Measurements from ENCODE around the gene PLCH2.

PLCH2 gene

DNA sequence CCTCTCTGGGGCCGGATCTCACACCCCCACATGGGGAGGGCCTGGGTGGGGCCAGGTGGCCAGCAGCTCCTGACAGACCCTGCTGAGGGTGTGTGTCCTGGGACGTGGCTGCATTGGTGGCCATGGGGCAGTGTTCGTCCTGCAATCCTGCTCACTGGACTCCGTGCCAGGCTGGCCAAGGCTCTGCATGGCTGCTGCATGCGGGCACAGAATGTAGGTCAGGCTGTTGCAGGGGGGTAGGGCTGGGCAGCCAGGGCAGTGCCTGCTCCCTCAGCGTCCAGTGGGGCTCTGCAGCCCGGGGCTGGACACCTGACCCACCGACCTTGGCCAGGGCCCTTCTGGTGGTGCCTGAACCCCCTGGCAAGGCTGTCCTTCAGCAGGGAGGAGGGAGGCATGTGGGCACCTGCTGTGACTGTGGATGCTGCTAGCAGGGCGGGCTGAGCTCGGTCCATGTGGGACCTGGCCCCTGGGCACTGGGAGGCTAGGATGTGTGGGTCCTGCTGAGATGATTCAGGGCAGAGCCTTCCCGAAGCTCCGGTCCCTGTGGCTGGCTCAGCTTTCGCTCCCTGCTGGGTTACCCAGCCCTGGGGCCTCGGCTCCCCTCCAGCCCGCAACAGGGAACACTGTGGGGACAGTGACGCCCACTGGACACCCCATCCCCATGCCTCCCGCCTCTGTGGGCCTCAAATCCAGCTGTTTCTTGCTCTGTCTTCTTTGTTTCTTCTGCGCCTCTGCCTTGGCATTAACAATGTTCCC lies 14.9 kb upstream of the PLCH2 start:
- no peak for DNase-seq

DNA sequence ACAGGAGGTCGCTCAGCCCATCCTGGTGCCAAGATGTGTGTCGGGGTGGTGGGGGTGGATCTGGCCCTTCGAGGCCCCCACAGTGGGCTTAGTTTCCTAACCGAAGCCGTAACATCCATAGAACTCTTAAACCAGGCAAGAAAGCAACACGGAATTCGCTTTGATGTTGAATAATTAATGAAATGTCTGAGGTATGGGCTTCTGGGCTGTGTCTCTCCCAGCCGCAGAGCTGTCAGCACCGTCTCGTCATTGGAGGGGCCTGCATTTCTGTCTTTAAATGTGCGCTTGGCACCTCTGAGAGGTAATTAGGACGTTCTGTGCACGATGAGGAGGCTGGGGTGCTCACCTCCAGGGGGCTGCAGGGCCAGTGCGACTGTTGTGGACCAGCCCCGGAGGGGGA lies 13.3 kb upstream of the PLCH2 start:
- no peak for DNase-seq

DNA sequence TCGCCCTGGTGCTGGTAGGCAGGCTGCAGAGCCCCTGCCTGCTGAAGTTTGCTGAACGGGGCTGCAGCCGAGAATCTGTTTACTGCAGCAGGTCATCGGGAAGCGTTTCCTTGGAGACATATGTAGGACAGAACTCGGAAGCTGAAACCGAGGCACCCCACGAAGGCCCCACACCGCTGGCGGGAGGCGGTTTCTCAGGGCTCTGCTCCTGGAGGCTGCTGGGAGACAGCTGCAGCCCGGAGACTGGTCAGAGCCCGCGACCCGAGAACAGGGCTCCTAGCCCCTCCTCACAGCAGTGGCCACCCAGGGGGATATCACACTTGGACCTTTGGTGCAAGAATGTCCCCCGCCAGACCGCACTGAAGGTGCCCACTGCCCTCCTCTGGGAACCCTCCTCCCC lies 12.7 kb upstream of the PLCH2 start:
- no peak for DNase-seq

DNA sequence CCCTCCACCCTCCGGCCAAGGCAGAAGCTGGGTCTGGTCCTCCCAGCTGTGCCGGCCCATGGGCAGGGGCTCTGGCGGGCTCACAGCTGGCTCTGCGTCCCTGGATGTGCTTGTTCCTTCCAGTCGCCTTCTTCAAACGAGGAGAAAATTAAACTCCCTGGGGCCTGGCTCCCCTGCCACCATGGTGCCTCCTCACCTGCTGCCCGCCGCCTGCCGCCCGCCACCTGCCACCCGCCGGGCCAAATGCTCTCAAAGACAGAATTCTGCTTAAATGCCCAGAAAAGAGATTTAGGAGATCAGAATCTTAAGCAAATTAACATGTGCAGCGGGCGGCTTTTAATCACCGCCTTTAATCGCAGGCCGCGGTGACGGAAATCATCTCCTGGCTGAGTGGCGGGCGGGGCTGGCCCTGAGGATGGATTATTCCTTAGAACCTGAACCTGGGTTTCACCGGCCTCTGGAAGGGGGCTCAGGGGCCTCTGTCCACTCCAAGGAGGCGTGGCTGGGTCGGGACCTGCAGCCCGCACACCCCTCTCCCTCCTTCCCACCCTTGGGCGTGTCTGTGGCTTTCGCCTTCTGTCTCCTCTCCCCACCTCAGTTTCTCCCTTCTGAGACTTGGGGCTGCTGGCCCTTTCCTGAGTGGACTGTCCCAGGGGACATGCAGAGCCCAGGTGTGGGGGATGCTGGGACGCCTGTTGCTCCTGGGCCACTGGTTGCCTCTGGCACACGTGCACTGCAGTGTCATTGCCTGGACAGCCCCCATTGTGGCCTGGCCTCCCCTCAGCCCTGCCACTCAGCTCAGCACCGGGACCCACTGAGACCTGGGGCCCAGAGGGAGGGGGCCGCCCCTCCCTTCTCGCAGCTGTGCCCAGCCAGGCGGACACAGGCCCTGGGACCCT lies 10.5 kb upstream of the PLCH2 start:
- no peak for DNase-seq

DNA sequence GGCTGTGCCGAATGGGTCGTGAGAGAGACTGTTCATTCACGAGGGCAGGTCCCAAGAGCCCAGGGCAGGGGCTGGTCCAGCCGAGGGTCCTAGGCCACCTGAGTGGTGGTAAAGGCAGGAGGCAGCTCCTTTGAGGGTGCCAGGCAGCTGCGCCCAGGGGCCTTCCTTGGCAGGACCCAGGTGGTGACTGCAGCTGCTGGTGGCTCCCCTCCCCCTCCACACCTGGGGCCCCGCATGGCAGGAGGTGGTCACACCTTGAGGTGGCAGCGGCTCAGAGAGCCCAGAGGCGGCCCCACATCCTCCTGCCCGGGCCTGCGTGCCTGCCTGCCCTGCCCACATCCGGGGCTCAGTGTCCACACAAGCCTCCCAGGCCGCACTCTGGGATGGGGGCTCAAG lies 9.8 kb upstream of the PLCH2 start:
- DNase-seq, result no peak

DNA sequence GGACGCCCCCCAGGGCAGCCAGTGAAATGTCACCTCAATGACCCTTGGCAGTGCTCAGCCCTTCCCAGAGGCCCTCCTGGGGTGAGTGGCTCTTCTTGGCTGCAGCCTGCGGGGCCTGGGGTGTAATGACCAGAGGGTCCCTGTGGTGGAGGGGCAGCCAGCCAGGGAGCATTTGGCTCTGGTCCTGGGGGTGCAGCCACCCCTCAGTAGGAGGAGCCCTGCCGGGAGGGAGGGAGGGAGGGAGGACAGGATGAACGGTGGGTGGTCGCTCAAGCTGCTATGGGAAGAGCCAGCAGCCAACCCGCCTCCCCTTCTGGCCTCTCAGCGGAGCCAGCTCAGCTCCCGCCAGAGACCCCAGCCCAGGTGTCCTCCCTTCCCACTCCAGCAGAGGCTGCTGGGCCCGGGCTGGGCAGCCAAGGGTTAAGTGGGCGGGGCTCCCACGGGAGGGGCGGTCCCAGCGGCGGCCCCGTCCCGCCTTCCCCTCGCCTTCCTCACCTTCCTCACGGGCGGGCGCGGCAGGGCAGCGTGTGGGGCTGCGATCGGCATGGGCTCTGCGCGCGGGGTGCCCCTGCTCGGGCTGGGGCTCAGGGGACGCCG lies 9.0 kb upstream of the PLCH2 start:
- DNase-seq, result no peak

DNA sequence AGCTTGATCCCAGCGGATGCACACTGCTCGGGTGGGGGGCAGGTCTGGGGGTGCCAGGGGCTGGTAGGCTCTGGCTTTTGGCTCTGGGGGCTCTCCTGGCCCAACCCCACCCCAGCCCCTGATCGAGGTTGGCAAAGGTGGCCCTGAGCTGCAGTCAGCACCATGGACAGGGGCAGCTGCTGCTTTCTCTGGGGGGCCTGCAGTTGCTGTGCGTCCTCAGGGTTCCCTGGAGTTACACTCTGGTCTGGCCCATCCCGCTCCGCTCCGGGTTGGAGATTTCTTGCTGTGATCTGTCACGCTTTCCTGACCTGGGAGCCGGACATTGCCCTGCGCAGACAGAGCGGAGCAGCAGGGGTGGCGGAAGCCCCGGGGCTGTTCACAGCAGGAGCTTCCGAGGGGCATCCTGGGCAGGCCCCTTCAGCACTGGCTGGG lies 8.0 kb upstream of the PLCH2 start:
- no peak for DNase-seq

DNA sequence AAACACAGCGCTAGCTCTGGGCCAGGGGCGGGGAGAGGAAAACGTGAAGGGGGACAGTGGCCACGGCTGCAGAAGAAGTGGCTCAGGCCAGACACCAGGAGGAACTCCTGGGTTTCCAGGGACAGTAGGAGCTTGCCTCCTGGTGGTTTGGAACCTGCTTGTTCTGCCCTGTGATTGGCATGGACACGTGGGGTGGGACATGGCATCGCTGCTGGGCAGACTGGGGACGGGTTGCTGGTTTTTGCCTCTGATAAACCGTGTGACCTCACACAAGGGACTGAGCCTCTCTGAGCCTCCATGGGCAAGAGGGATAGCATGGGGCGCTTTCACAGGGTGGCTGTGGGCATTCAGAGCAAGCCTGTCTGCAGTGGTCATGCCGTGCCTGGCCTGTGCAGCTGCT lies 7.5 kb upstream of the PLCH2 start:
- DNase-seq, result no peak

DNA sequence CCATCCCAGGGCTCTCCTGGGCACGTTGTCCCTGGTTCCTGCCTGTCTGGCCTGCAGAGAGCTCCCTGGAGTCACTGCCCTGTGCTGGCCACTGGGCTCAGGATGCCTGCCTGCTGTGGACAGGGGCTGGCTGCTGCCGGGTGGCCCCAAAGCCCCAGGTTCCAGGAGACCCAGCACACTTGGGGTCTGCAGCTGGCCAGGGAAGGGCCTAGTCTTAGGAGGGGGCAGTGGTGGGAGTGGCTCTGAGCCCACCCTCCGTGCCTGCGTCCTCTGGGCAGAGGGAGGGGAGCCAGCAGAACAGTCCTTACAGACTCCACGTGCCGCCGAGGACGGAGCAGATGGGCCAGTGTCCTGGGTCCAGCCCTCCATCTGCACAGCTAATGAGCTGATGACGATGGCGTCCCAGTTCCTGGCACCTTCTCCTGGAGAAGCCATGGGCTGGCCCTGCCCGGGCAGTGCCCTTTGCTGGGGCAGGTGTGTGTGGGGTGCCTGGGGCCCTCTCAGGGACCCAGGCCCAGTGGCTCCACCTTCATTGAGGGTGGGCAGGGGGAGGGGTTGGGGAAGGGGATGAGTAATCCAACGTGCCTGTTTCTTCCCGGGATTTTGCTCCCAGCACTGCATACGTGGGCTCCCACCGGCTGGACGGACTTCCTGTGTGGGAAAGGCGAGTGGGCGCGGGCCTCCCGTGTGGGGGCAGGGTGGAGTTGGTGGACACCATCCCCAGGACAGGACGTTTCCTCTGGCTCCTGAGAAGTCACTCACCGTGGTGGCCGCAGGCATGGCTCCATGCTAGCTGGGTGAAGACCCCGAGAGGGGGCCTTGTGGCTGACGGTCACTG lies 6.8 kb upstream of the PLCH2 start:
- no peak for DNase-seq

DNA sequence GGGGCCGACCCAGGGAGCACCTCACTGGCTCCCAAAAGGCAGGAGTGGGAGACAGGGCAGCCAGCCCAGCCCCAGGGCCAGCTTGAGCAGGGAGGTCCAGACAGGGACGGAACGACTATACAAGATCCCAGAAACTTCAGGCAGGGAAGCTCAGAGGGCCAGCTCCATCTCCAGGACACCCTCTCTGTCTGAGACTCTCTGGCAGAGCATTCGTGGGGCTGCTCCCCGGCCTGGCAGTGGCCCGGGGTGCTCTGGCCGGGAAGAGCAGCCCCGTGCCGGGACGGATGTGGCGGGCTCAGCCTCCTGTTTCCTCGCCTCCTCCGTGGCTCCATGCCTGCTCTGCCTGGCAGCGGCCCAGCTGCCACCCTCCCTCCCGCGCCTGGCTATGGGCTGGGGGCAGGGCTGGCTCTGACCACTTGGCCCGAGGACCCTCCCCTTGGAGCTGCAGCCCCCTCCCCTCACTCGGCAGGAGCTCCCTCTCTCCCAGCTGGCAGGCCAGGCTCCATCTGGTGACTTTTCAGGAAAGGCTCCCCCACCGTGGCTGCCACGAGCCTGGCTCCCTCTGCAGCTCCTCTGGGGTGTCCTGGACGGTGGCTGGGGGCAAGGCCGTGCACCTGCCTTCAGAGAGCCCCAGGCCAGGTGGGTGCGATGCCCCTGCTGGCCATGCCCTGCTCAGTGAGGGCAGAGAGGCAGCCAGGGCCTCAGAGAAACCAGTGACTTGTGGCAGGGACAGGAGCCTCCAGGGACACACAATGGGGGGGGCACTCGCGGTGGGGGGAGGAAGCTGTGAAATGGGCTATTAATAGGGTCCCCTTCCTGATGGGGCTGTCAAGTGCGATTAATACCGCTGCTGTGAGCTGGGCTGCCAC lies 5.6 kb upstream of the PLCH2 start:
- peak; percentile 57 for DNase-seq

DNA sequence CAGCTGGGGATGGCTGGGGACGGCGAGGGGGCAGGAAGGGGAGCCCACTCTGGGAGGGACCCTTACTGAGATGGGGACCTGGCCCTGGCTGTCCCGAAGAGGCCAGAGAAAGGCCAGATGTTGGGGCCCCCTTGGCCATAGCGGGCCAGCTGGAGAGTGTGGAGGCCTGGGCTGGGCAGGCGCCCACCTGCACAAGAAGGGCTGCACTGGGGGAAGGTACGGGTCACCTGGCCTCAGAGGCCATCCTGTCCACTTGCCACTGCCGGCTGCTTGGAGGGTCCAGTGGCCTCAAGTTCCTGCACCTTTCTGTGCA lies 5.0 kb upstream of the PLCH2 start:
- DNase-seq, result no peak

DNA sequence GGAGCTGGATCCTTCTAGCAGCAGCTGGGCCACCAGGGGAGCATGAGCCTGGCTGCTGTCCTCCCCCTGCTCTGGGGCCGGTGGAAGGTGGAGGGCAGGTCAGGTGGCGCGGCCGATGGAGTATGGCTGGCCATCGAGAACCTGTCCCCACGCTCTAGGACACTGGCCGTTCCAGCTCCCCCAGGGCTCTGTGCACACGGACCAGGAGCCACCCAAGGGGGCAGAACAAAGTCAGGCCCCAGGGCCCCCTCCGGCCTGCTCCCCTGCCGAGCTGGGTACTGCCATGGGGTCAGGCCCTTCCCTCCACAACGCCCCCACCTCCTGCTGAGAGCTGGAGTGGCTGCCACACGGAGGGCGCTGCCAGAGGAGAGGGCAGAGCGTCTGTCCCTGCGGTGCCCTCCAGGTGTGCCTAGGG lies 4.5 kb upstream of the PLCH2 start:
- no peak for DNase-seq

DNA sequence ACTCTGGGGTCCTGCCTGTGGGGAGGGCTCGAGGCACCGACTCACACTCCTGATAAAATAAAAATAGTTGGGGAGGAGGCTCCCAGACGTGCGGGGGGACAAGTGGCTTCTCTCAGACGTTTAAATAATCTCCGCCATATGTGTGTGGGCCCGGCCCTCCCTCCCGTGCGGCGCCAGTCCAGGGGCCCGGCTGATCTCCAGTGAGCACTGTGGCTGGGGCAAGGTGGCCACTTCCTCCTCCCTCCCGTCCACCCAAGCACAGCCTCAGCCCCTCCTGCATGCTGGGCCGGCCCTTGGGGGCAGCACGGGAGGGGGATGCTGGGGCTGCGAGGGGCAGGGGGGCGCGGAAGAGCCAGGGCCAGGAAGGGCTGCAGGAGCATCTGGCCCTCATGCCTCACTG lies 4.0 kb upstream of the PLCH2 start:
- DNase-seq, result no peak

DNA sequence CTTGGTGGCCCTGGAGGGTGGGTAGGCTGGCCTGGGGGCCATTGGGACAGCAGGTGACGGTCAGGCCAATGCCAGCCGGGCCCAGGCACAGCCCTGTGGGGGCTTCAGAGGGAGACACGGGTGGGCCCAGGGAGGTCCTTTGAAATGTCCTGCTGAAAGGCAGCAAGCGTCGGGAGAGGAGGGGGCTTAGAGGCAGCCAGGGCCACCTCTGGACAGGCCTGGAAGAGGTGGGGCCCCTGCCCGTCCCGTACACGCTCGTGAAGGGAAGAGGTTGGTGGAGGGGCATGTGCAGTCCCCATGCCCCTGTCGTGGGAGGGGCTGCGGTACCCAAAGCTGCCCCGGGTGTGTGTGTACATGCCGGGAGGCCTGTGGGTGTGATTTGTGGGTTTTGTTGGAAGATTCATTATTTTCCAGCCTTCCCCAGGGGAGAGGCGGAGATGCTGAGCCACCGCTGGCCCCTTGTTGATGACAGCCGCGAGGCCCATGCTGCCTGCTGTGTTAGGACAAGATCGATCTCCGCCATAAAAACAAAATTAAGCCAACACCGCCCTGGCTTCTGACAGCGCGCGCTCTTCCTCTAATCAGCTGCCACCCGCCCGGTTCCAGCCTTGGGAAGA lies 3.4 kb upstream of the PLCH2 start:
- no peak for DNase-seq

DNA sequence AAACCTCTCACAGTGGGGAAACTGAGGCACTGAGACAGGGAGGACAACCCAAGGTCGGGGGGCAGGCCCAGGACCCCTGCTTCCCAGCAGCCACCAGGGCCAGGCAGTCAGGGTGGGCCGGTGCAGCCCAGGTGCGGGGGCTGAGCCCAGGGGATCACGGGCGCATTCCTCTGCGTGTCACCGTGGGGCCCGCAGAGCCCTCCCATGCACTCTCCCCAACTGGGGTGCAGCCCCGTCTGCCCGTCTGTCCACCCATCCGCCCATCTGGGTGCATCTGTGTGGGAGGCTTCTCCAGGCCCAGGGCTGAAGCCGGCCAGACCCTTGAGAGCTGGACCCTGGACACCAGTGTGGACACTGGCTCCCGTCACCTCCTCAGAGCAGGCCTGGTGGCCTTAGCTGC lies 2.9 kb upstream of the PLCH2 start:
- DNase-seq, result no peak

DNA sequence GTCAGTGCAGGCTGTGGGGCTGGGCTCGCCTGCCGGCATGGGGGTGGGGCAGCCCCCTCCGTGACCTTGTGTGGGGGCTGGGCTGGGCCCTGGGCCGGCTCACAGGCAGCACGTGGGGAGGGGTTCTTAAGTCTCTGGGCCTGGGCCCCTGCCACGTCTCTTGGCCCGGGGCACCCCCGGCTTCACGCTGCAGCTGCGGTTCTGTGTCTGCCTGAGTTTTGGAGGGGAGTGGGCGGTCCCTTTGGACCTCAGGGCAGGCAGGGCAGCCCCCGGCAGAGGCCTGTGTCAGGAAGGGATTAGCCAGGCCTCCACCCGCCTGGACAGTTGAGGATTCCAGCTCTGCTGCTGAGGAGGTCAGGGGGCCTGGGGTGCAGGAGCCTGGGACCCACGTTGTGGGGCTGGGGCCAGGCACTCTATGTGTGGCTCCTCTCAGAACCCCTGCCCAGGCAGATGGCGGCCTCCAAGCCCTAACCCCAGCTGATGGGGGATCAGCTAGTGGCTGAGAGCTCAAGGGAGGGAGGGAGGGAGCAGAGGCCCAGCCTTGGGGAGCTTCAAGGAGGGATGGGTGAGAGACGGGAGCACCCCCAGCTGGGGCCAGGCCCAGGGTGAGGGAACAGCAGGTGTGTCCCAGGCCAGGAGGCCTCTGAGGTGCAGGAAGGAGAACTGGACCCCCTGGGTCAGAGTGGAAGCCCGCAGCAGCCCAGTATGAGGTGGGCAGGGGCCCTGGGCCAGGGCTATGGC lies 1.8 kb upstream of the PLCH2 start:
- DNase-seq, result no peak

DNA sequence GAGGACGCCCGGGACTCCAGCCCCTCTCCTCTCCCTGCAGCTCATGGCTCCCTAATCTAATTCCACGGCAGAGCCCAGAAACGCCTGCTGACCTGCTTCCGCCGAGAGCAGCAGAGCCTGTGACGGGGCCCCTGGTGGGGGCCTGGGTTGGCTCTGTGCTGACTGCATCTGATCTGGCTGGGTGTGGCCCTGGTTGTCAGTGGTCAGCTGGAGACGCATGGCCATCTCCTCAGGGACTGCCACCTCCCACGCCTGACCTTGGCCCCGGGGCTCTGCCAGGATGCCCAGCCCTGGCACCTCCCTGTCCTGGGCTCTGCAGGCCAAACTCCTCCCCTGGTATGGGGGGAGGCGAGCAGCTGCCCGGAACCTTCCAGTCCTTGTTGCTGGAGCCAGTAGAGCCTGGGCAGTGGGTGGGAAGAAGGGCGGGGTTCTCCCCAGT lies 1.1 kb upstream of the PLCH2 start:
- no peak for DNase-seq

DNA sequence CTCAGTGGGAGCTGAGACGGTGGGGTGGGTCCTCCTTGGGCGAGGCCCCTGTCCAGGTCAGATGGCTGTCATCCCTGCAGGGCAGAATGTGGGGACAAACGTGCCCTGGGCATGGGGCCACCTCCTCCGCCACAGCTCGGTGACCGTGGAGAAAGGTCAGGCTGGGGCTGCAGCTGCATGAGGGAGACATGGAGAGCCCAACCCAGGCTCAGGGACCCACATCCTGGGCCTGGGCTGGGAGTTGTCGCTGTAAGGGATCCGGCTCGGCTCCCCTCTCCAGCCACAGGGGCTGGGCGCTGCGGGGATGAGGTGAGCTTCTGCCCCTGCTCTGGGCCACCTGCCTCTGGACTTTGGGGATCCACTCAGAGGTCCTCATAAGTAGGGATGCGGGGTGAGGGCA lies 518 bp upstream of the PLCH2 start:
- no peak for DNase-seq

DNA sequence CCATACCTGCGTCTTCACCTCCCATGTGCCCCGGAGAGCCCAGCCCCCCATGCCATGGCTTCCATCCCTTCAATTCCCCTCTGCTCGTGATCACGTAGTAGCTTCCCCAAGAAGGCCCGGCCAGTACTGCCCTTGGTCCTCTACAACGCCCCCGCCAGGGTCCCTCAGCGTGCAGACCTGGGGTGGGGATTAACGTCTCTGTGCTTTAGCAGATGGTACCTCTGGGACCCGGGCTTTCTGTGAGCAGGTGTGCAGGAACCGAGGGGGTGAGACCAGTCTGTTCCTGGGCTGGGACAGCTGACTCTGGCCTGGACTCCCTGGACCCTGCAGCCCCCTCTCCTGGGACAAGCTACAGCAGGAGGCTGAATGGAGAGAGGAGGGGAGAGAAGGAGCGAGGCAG lies 1.2 kb downstream of the PLCH2 start:
- no peak for DNase-seq

DNA sequence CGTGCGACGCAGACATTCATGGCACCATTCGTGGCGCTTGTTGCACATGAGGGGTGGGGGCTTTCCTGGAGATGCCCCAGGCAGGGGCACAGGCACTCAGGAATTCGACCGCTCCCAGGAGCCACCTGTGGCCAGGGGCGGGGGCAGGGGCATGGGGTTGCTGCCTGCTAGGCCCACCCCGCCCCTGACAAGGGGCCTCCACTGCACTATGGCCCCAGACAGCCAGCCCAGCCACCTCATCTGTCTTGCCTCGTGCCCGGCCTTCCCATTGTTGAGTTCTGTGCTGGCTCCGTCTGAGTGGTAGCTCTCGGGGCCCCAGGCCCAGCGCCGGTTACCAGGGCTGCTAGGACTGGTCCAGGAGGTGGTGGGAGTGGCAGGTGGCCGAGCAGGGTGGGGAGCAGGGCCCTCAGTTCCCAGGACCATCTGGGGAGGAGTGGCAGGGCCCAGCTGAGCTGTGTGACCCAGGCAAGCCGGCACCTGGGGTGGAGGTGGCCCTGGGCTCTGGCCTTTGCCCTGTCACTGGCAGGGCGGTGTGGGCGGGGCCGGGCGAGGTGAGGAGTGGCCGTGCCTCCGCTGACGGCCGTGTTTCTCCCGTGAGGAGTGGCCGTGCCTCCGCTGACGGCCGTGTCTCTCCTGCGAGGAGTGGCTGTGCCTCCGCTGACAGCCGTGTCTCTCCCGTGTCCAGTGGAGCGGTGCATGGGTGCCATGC lies 1.9 kb downstream of the PLCH2 start:
- no peak for DNase-seq
